ENCODE data around the gene EPAS1. TPM values are rescaled to one million over a fixed set of nuclear protein-coding genes. Genes with fewer than 3 reads are reported as not detected.

The EPAS1 gene
- total and polyA plus RNA-seq, 2 of the 13 experiments (the other 11 are each of a cell fraction or from before 2014, with no cell fraction given) = 47.1 to 182 TPM

DNA sequence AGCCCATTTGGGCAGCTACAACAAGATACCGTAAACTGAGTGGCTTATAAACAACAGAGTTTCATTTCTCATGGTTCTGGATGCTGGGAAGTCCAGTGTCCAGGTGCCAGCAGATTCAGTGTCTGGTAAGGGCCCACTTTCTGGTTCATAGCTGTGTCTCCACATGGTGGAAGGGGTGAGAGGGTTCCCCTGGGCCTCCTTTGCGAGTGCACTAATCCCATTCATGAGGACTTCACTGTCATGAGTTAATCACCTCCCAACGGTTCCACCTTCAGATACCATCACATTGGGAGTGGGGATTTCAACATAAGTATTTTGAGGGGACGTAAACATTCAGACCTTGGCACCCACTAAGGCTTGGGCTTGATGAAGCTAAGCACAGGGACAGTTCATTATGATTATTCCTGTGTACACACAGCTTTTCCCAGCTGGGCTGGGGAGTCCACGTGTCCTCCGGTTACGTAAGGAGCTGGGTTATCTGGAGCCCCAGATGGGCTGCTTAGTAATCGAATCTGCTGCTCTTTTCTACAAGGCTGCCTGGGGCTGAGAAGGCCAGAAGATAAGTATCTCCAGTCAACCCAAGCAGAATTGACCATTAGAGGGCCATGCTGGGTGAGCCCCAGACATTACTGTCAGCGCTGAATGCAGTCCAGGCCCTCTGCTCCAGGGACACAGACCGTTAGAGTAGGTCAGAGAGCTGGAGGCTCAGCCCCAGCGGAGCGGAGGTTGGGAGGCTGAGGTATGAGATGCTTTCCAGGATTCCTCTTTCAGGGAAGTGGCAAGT lies 42.7 kb downstream of the EPAS1 start (continued):
- TF ChIP-seq, protein P1, sequence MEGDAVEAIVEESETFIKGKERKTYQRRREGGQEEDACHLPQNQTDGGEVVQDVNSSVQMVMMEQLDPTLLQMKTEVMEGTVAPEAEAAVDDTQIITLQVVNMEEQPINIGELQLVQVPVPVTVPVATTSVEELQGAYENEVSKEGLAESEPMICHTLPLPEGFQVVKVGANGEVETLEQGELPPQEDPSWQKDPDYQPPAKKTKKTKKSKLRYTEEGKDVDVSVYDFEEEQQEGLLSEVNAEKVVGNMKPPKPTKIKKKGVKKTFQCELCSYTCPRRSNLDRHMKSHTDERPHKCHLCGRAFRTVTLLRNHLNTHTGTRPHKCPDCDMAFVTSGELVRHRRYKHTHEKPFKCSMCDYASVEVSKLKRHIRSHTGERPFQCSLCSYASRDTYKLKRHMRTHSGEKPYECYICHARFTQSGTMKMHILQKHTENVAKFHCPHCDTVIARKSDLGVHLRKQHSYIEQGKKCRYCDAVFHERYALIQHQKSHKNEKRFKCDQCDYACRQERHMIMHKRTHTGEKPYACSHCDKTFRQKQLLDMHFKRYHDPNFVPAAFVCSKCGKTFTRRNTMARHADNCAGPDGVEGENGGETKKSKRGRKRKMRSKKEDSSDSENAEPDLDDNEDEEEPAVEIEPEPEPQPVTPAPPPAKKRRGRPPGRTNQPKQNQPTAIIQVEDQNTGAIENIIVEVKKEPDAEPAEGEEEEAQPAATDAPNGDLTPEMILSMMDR (CRISPR knock-in tag; IDR thresholded peaks at IDR 0.05) = peak; percentile 25; the same call in 1 of the 2 replicates
- TF ChIP-seq, protein P2, sequence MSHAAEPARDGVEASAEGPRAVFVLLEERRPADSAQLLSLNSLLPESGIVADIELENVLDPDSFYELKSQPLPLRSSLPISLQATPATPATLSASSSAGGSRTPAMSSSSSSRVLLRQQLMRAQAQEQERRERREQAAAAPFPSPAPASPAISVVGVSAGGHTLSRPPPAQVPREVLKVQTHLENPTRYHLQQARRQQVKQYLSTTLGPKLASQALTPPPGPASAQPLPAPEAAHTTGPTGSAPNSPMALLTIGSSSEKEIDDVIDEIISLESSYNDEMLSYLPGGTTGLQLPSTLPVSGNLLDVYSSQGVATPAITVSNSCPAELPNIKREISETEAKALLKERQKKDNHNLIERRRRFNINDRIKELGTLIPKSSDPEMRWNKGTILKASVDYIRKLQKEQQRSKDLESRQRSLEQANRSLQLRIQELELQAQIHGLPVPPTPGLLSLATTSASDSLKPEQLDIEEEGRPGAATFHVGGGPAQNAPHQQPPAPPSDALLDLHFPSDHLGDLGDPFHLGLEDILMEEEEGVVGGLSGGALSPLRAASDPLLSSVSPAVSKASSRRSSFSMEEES (CRISPR knock-in tag; IDR thresholded peaks at IDR 0.05) = peak; percentile 44; the same call in 1 of the 2 replicates
- peak; percentile 64; the same call in 1 of the 2 replicates for TF ChIP-seq MYC (CRISPR knock-in tag; IDR thresholded peaks at IDR 0.05; ENCODE audit: borderline replicate concordance)
- TF ChIP-seq, protein P3, sequence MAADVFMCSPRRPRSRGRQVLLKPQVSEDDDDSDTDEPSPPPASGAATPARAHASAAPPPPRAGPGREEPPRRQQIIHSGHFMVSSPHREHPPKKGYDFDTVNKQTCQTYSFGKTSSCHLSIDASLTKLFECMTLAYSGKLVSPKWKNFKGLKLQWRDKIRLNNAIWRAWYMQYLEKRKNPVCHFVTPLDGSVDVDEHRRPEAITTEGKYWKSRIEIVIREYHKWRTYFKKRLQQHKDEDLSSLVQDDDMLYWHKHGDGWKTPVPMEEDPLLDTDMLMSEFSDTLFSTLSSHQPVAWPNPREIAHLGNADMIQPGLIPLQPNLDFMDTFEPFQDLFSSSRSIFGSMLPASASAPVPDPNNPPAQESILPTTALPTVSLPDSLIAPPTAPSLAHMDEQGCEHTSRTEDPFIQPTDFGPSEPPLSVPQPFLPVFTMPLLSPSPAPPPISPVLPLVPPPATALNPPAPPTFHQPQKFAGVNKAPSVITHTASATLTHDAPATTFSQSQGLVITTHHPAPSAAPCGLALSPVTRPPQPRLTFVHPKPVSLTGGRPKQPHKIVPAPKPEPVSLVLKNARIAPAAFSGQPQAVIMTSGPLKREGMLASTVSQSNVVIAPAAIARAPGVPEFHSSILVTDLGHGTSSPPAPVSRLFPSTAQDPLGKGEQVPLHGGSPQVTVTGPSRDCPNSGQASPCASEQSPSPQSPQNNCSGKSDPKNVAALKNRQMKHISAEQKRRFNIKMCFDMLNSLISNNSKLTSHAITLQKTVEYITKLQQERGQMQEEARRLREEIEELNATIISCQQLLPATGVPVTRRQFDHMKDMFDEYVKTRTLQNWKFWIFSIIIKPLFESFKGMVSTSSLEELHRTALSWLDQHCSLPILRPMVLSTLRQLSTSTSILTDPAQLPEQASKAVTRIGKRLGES (CRISPR knock-in tag; IDR thresholded peaks at IDR 0.05; ENCODE audit: borderline replicate concordance) = no peak
- TF ChIP-seq ZNF724P (CRISPR knock-in tag; IDR thresholded peaks at IDR 0.05; ENCODE audit: borderline replicate concordance) = peak; percentile 44; the same call in 1 of the 2 replicates
- TF ChIP-seq, protein P4, sequence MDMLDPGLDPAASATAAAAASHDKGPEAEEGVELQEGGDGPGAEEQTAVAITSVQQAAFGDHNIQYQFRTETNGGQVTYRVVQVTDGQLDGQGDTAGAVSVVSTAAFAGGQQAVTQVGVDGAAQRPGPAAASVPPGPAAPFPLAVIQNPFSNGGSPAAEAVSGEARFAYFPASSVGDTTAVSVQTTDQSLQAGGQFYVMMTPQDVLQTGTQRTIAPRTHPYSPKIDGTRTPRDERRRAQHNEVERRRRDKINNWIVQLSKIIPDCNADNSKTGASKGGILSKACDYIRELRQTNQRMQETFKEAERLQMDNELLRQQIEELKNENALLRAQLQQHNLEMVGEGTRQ (IDR thresholded peaks at IDR 0.05; ENCODE audit: low read depth, low read length) = no peak
- TF ChIP-seq, protein P4 (CRISPR knock-in tag; IDR thresholded peaks at IDR 0.05; ENCODE audit: borderline replicate concordance) = peak; percentile 60; the same call in 1 of the 2 replicates
- TF ChIP-seq MXI1 (IDR thresholded peaks at IDR 0.05; ENCODE audit: borderline replicate concordance, low read depth, low read length) = peak; percentile 47; the same call in 1 of the 3 replicates
- TF ChIP-seq SAP130 (CRISPR knock-in tag; IDR thresholded peaks at IDR 0.05; ENCODE audit: low read depth) = peak; percentile 53; the same call in 1 of the 2 replicates
- peak; percentile 23 for TF ChIP-seq RBM22 (optimal IDR thresholded peaks at IDR 0.05; ENCODE audit: low read length)
- TF ChIP-seq, protein P5, sequence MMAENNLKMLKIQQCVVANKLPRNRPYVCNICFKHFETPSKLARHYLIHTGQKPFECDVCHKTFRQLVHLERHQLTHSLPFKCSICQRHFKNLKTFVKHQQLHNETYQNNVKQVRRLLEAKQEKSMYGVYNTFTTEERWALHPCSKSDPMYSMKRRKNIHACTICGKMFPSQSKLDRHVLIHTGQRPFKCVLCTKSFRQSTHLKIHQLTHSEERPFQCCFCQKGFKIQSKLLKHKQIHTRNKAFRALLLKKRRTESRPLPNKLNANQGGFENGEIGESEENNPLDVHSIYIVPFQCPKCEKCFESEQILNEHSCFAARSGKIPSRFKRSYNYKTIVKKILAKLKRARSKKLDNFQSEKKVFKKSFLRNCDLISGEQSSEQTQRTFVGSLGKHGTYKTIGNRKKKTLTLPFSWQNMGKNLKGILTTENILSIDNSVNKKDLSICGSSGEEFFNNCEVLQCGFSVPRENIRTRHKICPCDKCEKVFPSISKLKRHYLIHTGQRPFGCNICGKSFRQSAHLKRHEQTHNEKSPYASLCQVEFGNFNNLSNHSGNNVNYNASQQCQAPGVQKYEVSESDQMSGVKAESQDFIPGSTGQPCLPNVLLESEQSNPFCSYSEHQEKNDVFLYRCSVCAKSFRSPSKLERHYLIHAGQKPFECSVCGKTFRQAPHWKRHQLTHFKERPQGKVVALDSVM (CRISPR knock-in tag; IDR thresholded peaks at IDR 0.05) = peak; percentile 88
- TF ChIP-seq ZNF34 (CRISPR knock-in tag; IDR thresholded peaks at IDR 0.05; ENCODE audit: borderline replicate concordance) = 0 out of 2 replicates have a peak, but pooled peaks have one; percentile 20
- no peak for TF ChIP-seq ZFP36L1 (CRISPR knock-in tag; IDR thresholded peaks at IDR 0.05)
- TF ChIP-seq DNMT3B (CRISPR knock-in tag; conservative IDR thresholded peaks at IDR 0.05) = no peak
- peak; percentile 97 for TF ChIP-seq ZFAT (CRISPR knock-in tag; conservative IDR thresholded peaks at IDR 0.05)
- TF ChIP-seq FOSL2 (CRISPR knock-in tag; IDR thresholded peaks at IDR 0.05) = peak; percentile 52; the same call in 1 of the 2 replicates
- no peak for TF ChIP-seq ZNF747 (CRISPR knock-in tag; IDR thresholded peaks at IDR 0.05; ENCODE audit: borderline replicate concordance)
